ENCODE results near the gene SCO2. TPM values are rescaled to one million over a fixed set of nuclear protein-coding genes. Genes with fewer than 3 reads are reported as not detected.
A peak's percentile ranks its signal among the peaks of the same experiment; 100 is the strongest.

The SCO2 gene
- total and polyA plus RNA-seq, 12 donors: 0.57 to 2.8 (median 1.1) TPM; not detected in 7

DNA sequence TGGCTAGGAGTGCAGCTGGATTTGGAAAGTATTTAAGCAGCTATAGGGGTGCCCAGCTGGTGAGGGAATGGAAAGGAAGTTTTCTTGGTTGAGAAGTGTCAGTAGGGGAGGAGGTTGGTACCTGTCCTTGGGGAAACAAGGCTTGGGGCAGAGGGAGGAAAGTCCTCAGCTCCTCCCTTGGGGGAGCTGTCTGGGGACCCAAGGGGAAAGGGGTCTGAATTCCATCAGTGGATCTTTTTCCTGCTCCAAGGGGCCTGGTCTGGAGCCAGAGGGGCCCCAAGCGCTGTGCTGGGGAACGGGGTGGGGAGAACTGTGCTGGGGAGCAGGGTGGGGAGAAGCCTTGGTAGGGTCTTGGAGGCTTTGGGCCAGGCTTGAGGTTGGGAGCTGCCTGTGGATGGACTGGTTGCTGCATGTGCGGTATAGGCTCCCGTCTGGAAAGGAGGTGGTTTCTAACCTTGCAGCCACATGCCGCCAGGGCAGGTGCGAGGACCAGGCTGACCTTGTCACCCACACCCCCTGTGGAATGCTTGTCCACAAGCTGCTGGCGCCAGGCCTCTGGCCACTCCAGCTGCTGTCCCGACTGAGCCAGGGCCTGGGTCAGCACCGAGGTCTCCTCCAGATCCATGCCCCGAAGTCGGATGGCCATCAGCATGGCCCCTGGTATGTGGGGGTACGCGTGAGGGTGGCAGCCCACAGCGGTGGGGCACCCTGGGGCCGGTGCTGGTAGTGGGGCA lies 3.5 kb upstream of the SCO2 start:
- DNase-seq: no peak
- Histone ChIP-seq H3K9me3 (no peaks in the 10 kb centered on the region), H3K4me1 (peaks cover 13 to 80% (median 62%) of the 10 kb centered on the region in 9 donors), H3K27me3 (peaks cover 3 to 39% (median 18%) of the 10 kb centered on the region in 7 donors), H3K27ac (peak overlapping the region; percentile 84 to 99 (median 95)), H3K36me3 (peaks cover 0 to 26% (median under 1%) of the 10 kb centered on the region in 9 donors), H3K4me3 (peak overlapping the region in 9 of 10 donors; percentile 40 to 86 (median 72))
- no peak for ATAC-seq
- intact Hi-C loops (cut with DNase I): loop anchor here in 2 of 10 donors (5.0 to 10.0 kb wide), 3 partner anchors 33 to 284 kb away; partner anchors contain the start of genes SYCE3 (in 1 of the 2) and TUBGCP6 (in 1 of the 2)
- 63 to 69% methylated on average over 15 of the region's 15 CpGs for WGBS, 2 donors
- TF ChIP-seq, protein P1, sequence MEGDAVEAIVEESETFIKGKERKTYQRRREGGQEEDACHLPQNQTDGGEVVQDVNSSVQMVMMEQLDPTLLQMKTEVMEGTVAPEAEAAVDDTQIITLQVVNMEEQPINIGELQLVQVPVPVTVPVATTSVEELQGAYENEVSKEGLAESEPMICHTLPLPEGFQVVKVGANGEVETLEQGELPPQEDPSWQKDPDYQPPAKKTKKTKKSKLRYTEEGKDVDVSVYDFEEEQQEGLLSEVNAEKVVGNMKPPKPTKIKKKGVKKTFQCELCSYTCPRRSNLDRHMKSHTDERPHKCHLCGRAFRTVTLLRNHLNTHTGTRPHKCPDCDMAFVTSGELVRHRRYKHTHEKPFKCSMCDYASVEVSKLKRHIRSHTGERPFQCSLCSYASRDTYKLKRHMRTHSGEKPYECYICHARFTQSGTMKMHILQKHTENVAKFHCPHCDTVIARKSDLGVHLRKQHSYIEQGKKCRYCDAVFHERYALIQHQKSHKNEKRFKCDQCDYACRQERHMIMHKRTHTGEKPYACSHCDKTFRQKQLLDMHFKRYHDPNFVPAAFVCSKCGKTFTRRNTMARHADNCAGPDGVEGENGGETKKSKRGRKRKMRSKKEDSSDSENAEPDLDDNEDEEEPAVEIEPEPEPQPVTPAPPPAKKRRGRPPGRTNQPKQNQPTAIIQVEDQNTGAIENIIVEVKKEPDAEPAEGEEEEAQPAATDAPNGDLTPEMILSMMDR (IDR thresholded peaks at IDR 0.05): no peak

DNA sequence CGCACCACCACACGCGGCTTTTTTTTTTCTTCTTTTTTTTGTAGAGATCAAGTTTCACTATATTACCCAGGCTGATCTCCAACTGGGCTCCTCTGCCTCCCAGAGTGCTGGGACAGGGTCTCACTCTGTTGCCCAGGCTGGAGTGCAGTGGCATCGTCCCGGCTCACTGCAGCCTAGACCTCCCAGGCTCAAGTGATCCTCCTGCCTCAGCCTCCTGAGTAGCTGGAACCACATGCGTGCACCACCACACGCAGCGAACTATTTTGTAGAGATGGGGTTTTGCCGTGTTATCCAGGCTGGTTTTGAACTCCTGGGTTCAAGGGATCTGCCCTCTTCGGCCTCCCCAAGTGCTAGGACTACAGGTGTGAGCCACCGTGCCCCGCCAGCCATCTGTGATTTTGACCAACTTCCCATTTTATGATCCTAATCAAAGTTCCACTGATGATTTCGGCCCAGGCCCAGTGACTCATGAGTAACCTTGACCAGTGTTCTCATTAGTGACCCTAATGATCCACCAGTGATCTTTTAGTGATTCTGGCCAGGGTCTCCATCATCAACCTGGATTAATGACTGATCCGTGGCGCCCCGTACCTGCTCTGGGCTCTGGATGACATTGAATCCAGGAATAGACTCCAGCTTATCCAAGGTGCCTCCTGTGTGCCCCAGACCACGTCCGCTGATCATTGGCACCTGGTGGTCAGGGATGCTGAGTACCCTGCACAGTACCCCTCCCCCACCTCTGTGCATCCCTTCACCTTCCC lies 2.7 kb upstream of the SCO2 start:
- Histone ChIP-seq H3K4me1 (peaks cover 13 to 81% (median 61%) of the 10 kb centered on the region in 9 donors), H3K27ac (peak overlapping the region in 6 of 10 donors; percentile 95 to 99 (median 96)), H3K36me3 (peaks cover 0 to 33% (median 8%) of the 10 kb centered on the region in 9 donors), H3K9me3 (no peaks in the 10 kb centered on the region), H3K27me3 (peaks cover 0 to 31% (median 13%) of the 10 kb centered on the region in 7 donors), H3K4me3 (peak overlapping the region in 4 of 10 donors; percentile 68 to 86 (median 82))
- TF ChIP-seq, protein P1 (IDR thresholded peaks at IDR 0.05): no peak
- ATAC-seq: no peak
- no peak for DNase-seq
- WGBS, 2 donors: 92% methylated on average over 18 of the region's 18 CpGs
- intact Hi-C loops (cut with DNase I): loop anchor here in 2 of 10 donors (5.0 to 10.0 kb wide), 3 partner anchors 34 to 283 kb away; partner anchors contain the start of genes SYCE3 (in 1 of the 2) and TUBGCP6 (in 1 of the 2)

DNA sequence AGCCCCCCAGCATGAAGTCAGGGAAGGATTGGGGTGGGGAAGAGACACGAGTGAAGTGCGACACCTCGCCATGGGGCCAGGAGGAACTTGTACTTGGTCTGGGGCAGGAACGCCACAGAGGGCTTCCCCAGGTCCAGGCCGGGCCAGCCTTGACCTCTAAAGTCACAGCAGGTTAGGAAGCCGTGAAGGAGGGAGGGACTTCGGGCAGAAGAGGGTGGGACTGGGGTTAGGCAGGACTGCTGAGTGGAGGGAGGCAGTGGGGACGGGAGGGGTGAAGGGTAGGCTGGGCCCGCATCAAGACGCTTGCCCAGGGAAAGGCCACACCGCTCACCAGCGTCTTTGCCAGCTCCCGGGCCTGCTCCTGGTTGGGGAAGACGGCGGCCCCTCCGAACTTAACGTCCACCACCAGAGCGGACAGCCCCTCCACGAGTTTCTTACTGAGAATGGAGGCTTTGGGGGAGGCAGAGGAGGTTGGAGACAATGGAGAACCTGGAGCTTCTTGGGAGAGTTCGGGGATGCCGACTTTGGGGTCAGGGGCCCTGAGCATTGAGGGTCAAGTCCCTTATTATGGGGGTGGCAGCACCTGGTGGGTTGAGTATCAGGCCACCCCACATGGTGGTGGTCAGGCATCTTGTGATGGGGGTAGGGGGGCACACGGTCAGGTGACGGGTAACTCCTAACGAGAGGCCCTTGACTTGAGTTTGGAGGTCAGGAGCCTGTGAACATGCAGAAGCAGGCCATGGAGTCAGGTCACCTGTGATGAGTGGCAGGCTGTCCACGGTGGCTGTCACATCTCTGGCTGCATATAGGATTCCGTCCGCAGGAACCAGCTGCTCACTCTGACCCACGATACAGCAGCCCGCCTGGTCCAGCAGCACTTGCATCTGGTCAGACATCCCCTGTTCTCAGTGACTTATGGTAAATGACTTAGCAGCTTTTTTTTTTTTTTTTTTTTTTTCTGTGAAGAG lies 1.7 kb upstream of the SCO2 start:
- intact Hi-C loops (cut with DNase I): loop anchor here in 2 of 10 donors (5.0 to 10.0 kb wide), 3 partner anchors 35 to 282 kb away; partner anchors contain the start of genes SYCE3 (in 1 of the 2) and TUBGCP6 (in 1 of the 2)
- peaks cover 13 to 72% (median 51%) of the 10 kb centered on the region in 9 donors for H3K4me1 ChIP-seq
- H3K27me3 ChIP-seq: peaks cover 0 to 23% (median 10%) of the 10 kb centered on the region in 7 donors

More for the DNA sequence above, 1.7 kb upstream of the SCO2 start:
- Histone ChIP-seq H3K4me3 (peak overlapping the region; percentile 50 to 86 (median 78)), H3K27ac (peak overlapping the region; percentile 69 to 99 (median 94)), H3K36me3 (peaks cover 0 to 43% (median 17%) of the 10 kb centered on the region in 9 donors), H3K9me3 (no peaks in the 10 kb centered on the region)
- TF ChIP-seq, protein P1 (IDR thresholded peaks at IDR 0.05): no peak
- WGBS, 2 donors: 50 to 54% methylated on average over 29 of the region's 29 CpGs
- DNase-seq (peak; percentile 64 to 67), ATAC-seq (peak in 6 of 8 donors; percentile 1 to 8 (median 6))
